ENCODE measurements around the gene RADIL.
"Not testable (repeated sequence)": the region's sequence is repeated elsewhere in the genome, so short reads cannot be mapped to it uniquely, and the experiment has no call there.

RADIL gene

GRCh38 chr7:4808565-4808964, 75.0 kb downstream of the RADIL start:
- no peak for DNase-seq (ENCODE audit: low read depth)

- no peak for DNase-seq (ENCODE audit: low read depth)
Measured at GRCh38 chr7:4808026-4808425, 75.5 kb downstream of the RADIL start.

- no peak for DNase-seq (ENCODE audit: low read depth)
Measured at GRCh38 chr7:4807598-4808016, 75.9 kb downstream of the RADIL start.

GRCh38 chr7:4806983-4807597, 76.4 kb downstream of the RADIL start:
- no peak for DNase-seq (ENCODE audit: low read depth)

GRCh38 chr7:4805984-4806300, 77.6 kb downstream of the RADIL start:
- no peak for DNase-seq (ENCODE audit: low read depth)

GRCh38 chr7:4805110-4805983, 78.2 kb downstream of the RADIL start:
- DNase-seq (ENCODE audit: low read depth), result no peak

GRCh38 chr7:4803397-4804241, 79.9 kb downstream of the RADIL start:
- DNase-seq (ENCODE audit: low read depth), result no peak

GRCh38 chr7:4802577-4802976, 80.9 kb downstream of the RADIL start:
- not testable (repeated sequence) for DNase-seq (ENCODE audit: low read depth)

GRCh38 chr7:4801839-4802231, 81.7 kb downstream of the RADIL start:
- no peak for DNase-seq (ENCODE audit: low read depth)

- DNase-seq (ENCODE audit: low read depth), result no peak
Measured at GRCh38 chr7:4800926-4801838, 82.3 kb downstream of the RADIL start.

GRCh38 chr7:4800487-4800886, 83.0 kb downstream of the RADIL start:
- no peak for DNase-seq (ENCODE audit: low read depth)

- DNase-seq (ENCODE audit: low read depth), result no peak
Measured at GRCh38 chr7:4799508-4800268, 83.8 kb downstream of the RADIL start.

- no peak for DNase-seq (ENCODE audit: low read depth)
Measured at GRCh38 chr7:4798706-4799235, 84.7 kb downstream of the RADIL start.

GRCh38 chr7:4797858-4798705, 85.4 kb downstream of the RADIL start:
- no peak for DNase-seq (ENCODE audit: low read depth)

GRCh38 chr7:4796453-4796852, 87.1 kb downstream of the RADIL start:
- no peak for DNase-seq (ENCODE audit: low read depth)

- DNase-seq (ENCODE audit: low read depth), result no peak
Measured at GRCh38 chr7:4794591-4795350, 88.7 kb downstream of the RADIL start.

GRCh38 chr7:4794171-4794570, 89.3 kb downstream of the RADIL start:
- not testable (repeated sequence) for DNase-seq (ENCODE audit: low read depth)

GRCh38 chr7:4793385-4793993, 90.0 kb downstream of the RADIL start:
- DNase-seq (ENCODE audit: low read depth), result not testable (repeated sequence)

All from CMK (cell line).